Liver (tissue), 9 donors: ENCODE measurements around the gene AATF. TPM values are rescaled to one million over a fixed set of nuclear protein-coding genes. Genes with fewer than 3 reads are reported as not detected.

Experiments used
- DNase-seq: peaks from one replicate; pipeline ENCODE4 v3.0.0-alpha.2; 2017; ENCODE audit warnings: low spot score
- H3K27ac ChIP-seq, 2 donors: one replicate each; pipeline ENCODE4 v1.7.0; 2013; ENCODE audit warnings: inconsistent platforms in 2 of 2, low read length in 2 of 2, control low read depth in 1 of 2, low read depth in 1 of 2, mild to moderate bottlenecking in 1 of 2
- H3K27me3 ChIP-seq, 4 donors: one replicate each; pipeline versions ENCODE4 v1.6.1 to v1.7.0; 2013; ENCODE audit warnings: low read length in 3 of 4, inconsistent platforms in 1 of 4, mild to moderate bottlenecking in 1 of 4, moderate library complexity in 1 of 4; ENCODE audit not compliant: control insufficient read depth in 4 of 4, insufficient read depth in 4 of 4
- H3K36me3 ChIP-seq, 4 donors: one replicate each; pipeline versions ENCODE4 v1.6.1 to v1.7.0; 2013; ENCODE audit warnings: low read length in 3 of 4, mild to moderate bottlenecking in 3 of 4, low read depth in 1 of 4, moderate library complexity in 1 of 4; ENCODE audit not compliant: control insufficient read depth in 4 of 4, insufficient read depth in 3 of 4
- H3K4me1 ChIP-seq, 4 donors: one replicate each; pipeline versions ENCODE4 v1.6.1 to v1.7.0; 2013; ENCODE audit warnings: low read length in 3 of 4, mild to moderate bottlenecking in 3 of 4, moderate library complexity in 1 of 4; ENCODE audit not compliant: control insufficient read depth in 4 of 4, insufficient read depth in 4 of 4
- H3K4me3 ChIP-seq, 3 donors: one replicate each; pipeline versions ENCODE4 v1.6.1 to v1.7.0; 2013; ENCODE audit warnings: low read length in 3 of 3, control low read depth in 1 of 3, low read depth in 1 of 3, mild to moderate bottlenecking in 1 of 3
- H3K9ac ChIP-seq, 2 donors: one replicate each; pipeline ENCODE4 v1.7.0; 2013; ENCODE audit warnings: low read length in 2 of 2, mild to moderate bottlenecking in 2 of 2, moderate library complexity in 2 of 2, control low read depth in 1 of 2, low read depth in 1 of 2
- H3K9me3 ChIP-seq, 4 donors: one replicate each; pipeline versions ENCODE4 v1.6.1 to v1.7.0; 2013; ENCODE audit warnings: low read length in 3 of 4; ENCODE audit not compliant: control insufficient read depth in 4 of 4
- FOXA1 ChIP-seq: IDR thresholded peaks from 2 replicates; pipeline ENCODE4 v1.6.1; 2016; ENCODE audit warnings: antibody characterized with exemption
- GABPA ChIP-seq, 2 donors: IDR thresholded peaks in 1 of 2; conservative IDR thresholded peaks in 1 of 2; 2 replicates each; pipeline ENCODE4 v1.6.1; 2016; ENCODE audit warnings: antibody characterized with exemption in 2 of 2, mild to moderate bottlenecking in 1 of 2, moderate library complexity in 1 of 2
- HNF4A ChIP-seq, 2 donors: conservative IDR thresholded peaks; 2 replicates each; pipeline ENCODE4 v1.6.1; 2016; ENCODE audit warnings: antibody characterized with exemption in 2 of 2, mild to moderate bottlenecking in 2 of 2
- JUND ChIP-seq, 2 donors: IDR thresholded peaks; 2 replicates each; pipeline ENCODE4 v1.6.1; 2016; ENCODE audit warnings: antibody characterized with exemption in 2 of 2
- RAD21 ChIP-seq, 2 donors: IDR thresholded peaks; 2 replicates each; pipeline ENCODE4 v1.6.1; 2016; ENCODE audit warnings: antibody characterized with exemption in 2 of 2, mild to moderate bottlenecking in 2 of 2
- SP1 ChIP-seq: IDR thresholded peaks from 2 replicates; pipeline ENCODE4 v1.6.1; 2018; ENCODE audit warnings: antibody characterized with exemption, mild to moderate bottlenecking
- TAF1 ChIP-seq: conservative IDR thresholded peaks from 2 replicates; pipeline ENCODE4 v1.6.1; 2016; ENCODE audit warnings: antibody characterized with exemption, mild to moderate bottlenecking
- YY1 ChIP-seq: IDR thresholded peaks from 2 replicates; pipeline ENCODE4 v1.6.1; 2016; ENCODE audit warnings: antibody characterized with exemption, mild to moderate bottlenecking
- WGBS: extraction: QIAGEN DNeasy Blood & Tissue Kit; methylation state at CpG from one replicate; pipeline ENCODE4 v1.1.7; 2013; 5-methylcytosine and 5-hydroxymethylcytosine counted together
- polyA plus RNA-seq, 2 donors: library from polyadenylated mRNA; stranded (reverse) in 1 of 2; unstranded in 1 of 2; fragments of 200-250 nt in 1 of 2; fragments of >200 nt in 1 of 2; fragmentation: Nextera tagmentation in 1 of 2; extraction: Ambion mirVana in 1 of 2; gene quantifications; one replicate each; pipeline versions ENCODE4 v1.2.1 to v1.2.3, GENCODE V29; 2013 to 2015
- total RNA-seq, 2 donors: library from RNA; depleted of rRNA; stranded (reverse); fragments of >200 nt; gene quantifications; one replicate each; pipeline ENCODE4 v1.2.3, GENCODE V29; 2014
- TF ChIP-seq, protein P1 (sequence below): fragments of 150-350 bp; IDR thresholded peaks from 2 replicates; pipeline ENCODE4 v1.5.1; 2017; ENCODE audit warnings: improper control_type of control experiment, low read depth, low read length; ENCODE audit not compliant: missing input control
- donor health status: healthy.
- donor health status: healthy.
- donor health status: healthy.
- donor health status: healthy.
- donor health status: healthy.

AATF gene
- total and polyA plus RNA-seq, 4 donors, result 10.8 to 16.9 (median 13.4) TPM

DNA sequence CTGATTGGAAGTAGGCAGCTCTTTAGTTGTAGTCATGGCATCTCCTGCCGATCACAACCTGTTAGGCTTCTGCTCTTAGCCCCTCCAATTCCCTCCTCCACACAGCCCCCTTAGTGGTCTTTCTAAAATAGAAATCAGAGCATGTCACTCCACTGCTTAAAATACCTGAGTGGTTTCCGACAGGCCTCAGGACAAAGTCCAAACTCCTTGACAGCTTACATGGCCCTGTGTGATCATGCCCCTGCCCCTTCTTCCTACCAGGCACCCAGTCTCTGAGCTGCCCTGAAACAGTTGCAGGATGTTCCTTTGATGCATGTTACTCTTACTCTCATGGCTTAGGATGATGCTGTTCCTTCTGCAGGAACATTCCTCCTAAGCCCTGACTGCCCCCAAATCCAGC, 147.3 kb downstream of the AATF start:
- peaks cover 16 to 52% (median 29%) of the 10 kb centered on the region in 4 donors for H3K36me3 ChIP-seq
- TF ChIP-seq, protein P1, sequence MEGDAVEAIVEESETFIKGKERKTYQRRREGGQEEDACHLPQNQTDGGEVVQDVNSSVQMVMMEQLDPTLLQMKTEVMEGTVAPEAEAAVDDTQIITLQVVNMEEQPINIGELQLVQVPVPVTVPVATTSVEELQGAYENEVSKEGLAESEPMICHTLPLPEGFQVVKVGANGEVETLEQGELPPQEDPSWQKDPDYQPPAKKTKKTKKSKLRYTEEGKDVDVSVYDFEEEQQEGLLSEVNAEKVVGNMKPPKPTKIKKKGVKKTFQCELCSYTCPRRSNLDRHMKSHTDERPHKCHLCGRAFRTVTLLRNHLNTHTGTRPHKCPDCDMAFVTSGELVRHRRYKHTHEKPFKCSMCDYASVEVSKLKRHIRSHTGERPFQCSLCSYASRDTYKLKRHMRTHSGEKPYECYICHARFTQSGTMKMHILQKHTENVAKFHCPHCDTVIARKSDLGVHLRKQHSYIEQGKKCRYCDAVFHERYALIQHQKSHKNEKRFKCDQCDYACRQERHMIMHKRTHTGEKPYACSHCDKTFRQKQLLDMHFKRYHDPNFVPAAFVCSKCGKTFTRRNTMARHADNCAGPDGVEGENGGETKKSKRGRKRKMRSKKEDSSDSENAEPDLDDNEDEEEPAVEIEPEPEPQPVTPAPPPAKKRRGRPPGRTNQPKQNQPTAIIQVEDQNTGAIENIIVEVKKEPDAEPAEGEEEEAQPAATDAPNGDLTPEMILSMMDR, result no peak
- TF ChIP-seq GABPA (IDR thresholded peaks at IDR 0.05 in 1 of 2, conservative IDR thresholded peaks at IDR 0.05 in 1 of 2), result no peak
- peak; percentile 19 to 72 for TF ChIP-seq HNF4A (conservative IDR thresholded peaks at IDR 0.05)
- TF ChIP-seq FOXA1, result no peak
- no peak for TF ChIP-seq YY1
- no peak for TF ChIP-seq SP1
- TF ChIP-seq RAD21 (IDR thresholded peaks at IDR 0.05), result no peak
- H3K4me1 ChIP-seq, result no peaks in the 10 kb centered on the region
- no peak overlapping the region for H3K4me3 ChIP-seq
- H3K27ac ChIP-seq, result no peak overlapping the region
- DNase-seq, result no peak
- WGBS, result 71% methylated on average over 2 of the region's 2 CpGs
- H3K27me3 ChIP-seq, result no peaks in the 10 kb centered on the region
- H3K9ac ChIP-seq, result no peak overlapping the region
- H3K9me3 ChIP-seq, result no peaks in the 10 kb centered on the region

DNA sequence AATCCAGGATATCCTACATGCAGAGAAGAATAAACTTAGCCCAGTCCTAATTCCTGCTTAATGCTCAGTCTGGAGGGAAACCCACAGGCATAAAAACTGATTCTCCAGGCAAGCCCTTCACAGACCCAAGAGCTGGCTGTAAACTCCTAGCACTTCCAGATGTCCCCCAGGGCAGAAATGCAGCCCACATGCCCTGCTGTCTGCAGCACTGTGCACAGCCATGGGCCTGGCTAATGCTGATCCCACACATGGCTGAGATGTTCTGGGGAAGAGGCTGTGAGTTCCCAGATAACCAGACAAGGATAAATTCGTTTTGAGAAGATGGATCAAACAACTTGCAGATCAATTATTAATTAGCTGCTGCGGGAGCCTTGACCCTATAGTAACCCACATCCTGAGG, 148.4 kb downstream of the AATF start:
- no peaks in the 10 kb centered on the region for H3K9me3 ChIP-seq
- TF ChIP-seq YY1 (no peak), FOXA1 (no peak), GABPA (IDR thresholded peaks at IDR 0.05 in 1 of 2, conservative IDR thresholded peaks at IDR 0.05 in 1 of 2) (no peak), TAF1 (no peak), SP1 (no peak), JUND (IDR thresholded peaks at IDR 0.05) (no peak)
- no peak overlapping the region for H3K27ac ChIP-seq
- no peaks in the 10 kb centered on the region for H3K27me3 ChIP-seq
- H3K9ac ChIP-seq, result no peak overlapping the region
- no peaks in the 10 kb centered on the region for H3K4me1 ChIP-seq
- H3K4me3 ChIP-seq, result no peak overlapping the region
- H3K36me3 ChIP-seq, result peaks cover 14 to 54% (median 28%) of the 10 kb centered on the region in 4 donors
- WGBS, result 72% methylated on average over 2 of the region's 2 CpGs
- DNase-seq, result no peak

DNA sequence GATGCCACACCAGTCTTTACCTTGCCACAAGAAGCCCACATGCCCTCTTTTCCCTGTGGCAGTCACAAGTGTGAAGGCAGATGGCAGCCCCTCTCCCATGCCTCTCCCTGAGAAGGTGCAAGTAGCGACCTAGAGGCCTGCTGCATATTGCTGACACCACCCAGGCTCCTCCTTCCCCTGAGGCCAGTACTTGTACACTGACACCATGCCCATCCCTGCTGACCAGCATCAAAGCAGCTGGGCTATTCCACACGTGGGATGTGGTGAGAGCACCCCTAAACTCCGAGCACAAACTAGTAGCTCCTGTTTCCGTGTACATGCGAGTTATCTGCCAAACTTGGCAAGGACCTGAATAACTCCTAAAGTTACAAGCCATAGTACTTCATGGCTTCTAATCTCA, 149.4 kb downstream of the AATF start:
- Histone ChIP-seq H3K4me1 (no peaks in the 10 kb centered on the region), H3K27me3 (no peaks in the 10 kb centered on the region), H3K9ac (no peak overlapping the region), H3K9me3 (no peaks in the 10 kb centered on the region), H3K27ac (no peak overlapping the region), H3K36me3 (peaks cover 14 to 52% (median 28%) of the 10 kb centered on the region in 4 donors), H3K4me3 (no peak overlapping the region)
- DNase-seq, result no peak
- WGBS, result 95% methylated on average over 5 of the region's 5 CpGs
- TF ChIP-seq, protein P1, result no peak
- no peak for TF ChIP-seq FOXA1
